GM18907 (cell line): ENCODE measurements around the gene PPP4R2.

ENCODE experiments used
- ATAC-seq: cut with Tn5 transposase; IDR thresholded peaks from one replicate; pipeline ENCODE4 v1.9.1; 2021; ENCODE audit warnings: mild to moderate bottlenecking, moderate library complexity; ENCODE audit not compliant: unreplicated experiment

Gene PPP4R2

GRCh38 chr3:72996473-72997333, at the start of gene PPP4R2:
TSS of gene PPP4R2 (plus strand) at chr3:72996811. CDS start at chr3:72997038, 227 bp downstream.
- peak; percentile 89 for ATAC-seq

GRCh38 chr3:72947715-72948490, 48.7 kb upstream of the PPP4R2 start:
- no peak for ATAC-seq

- ATAC-seq, result no peak
Observed at GRCh38 chr3:72949016-72949415, 47.6 kb upstream of the PPP4R2 start.

GRCh38 chr3:72950372-72950771, 46.2 kb upstream of the PPP4R2 start:
- ATAC-seq, result no peak

GRCh38 chr3:72950801-72951200, 45.8 kb upstream of the PPP4R2 start:
- ATAC-seq, result no peak

- peak; percentile 55 for ATAC-seq
Observed at GRCh38 chr3:72951259-72951722, 45.3 kb upstream of the PPP4R2 start.

GRCh38 chr3:72953325-72953956, 43.2 kb upstream of the PPP4R2 start:
- ATAC-seq, result no peak

- ATAC-seq, result no peak
Observed at GRCh38 chr3:72957297-72957696, 39.3 kb upstream of the PPP4R2 start.

- ATAC-seq, result no peak
Observed at GRCh38 chr3:72959336-72959735, 37.3 kb upstream of the PPP4R2 start.

- ATAC-seq, result no peak
Observed at GRCh38 chr3:72960812-72961518, 35.6 kb upstream of the PPP4R2 start.

GRCh38 chr3:72961752-72962151, 34.9 kb upstream of the PPP4R2 start:
- no peak for ATAC-seq

- no peak for ATAC-seq
Observed at GRCh38 chr3:72962317-72962716, 34.3 kb upstream of the PPP4R2 start.

- ATAC-seq, result no peak
Observed at GRCh38 chr3:72964633-72965032, 32.0 kb upstream of the PPP4R2 start.

GRCh38 chr3:72968266-72968664, 28.3 kb upstream of the PPP4R2 start:
- ATAC-seq, result no peak

- no peak for ATAC-seq
Observed at GRCh38 chr3:72969766-72970165, 26.8 kb upstream of the PPP4R2 start.

- ATAC-seq, result no peak
Observed at GRCh38 chr3:72970942-72971341, 25.7 kb upstream of the PPP4R2 start.

- ATAC-seq, result no peak
Observed at GRCh38 chr3:72972706-72973030, 23.9 kb upstream of the PPP4R2 start.

- no peak for ATAC-seq
Observed at GRCh38 chr3:72973031-72973723, 23.4 kb upstream of the PPP4R2 start.

GRCh38 chr3:72973786-72974185, 22.8 kb upstream of the PPP4R2 start:
- ATAC-seq, result no peak

- no peak for ATAC-seq
Observed at GRCh38 chr3:72974956-72975355, 21.7 kb upstream of the PPP4R2 start.
